GM18951 (cell line): ENCODE results near the gene NKRF.

Experiments used
- POLR2A ChIP-seq: IDR thresholded peaks from 4 replicates; pipeline ENCODE4 v1.6.1; 2011; ENCODE audit warnings: mild to moderate bottlenecking; ENCODE audit not compliant: insufficient read length, insufficient read depth; ENCODE audit errors: extremely low read depth
- in situ Hi-C: fragments of 300-500 bp; cut with MboI; formaldehyde crosslinking; loops from one replicate; pipeline ENCODE4 v1.12.0; 2022; ENCODE audit warnings: low sequenced_read_pairs, mixed read lengths, inconsistent platforms; ENCODE audit not compliant: unreplicated experiment

The NKRF gene

DNA sequence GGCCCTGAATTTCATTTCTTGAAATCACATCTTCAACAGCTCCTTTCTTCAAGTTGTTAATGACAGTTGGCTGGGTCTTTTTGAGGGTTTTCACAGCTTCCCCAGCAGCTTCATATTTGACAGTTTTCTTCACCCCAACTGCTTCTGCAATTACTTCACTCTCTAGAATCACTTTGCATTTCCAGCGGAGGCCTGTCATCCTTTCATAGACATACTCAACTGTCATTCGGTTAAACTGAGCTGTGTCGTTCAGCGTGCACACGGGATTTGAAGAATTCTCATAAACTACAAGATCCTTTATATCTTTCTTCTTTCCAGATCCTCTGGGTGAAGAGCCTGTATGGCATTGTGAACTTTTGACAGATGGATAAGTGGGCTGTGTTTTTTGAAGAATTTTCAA lies 16.4 kb downstream of the NKRF start:
- in situ Hi-C loops: no loop called here
- TF ChIP-seq POLR2A: no peak

GRCh38 chrX:119583431-119584059 lies 22.7 kb downstream of the NKRF start:
- in situ Hi-C loops: no loop called here
- TF ChIP-seq POLR2A: no peak

GRCh38 chrX:119579414-119579813 lies 26.8 kb downstream of the NKRF start:
- in situ Hi-C loops: no loop called here
- no peak for TF ChIP-seq POLR2A

GRCh38 chrX:119574394-119575266 lies 31.6 kb downstream of the NKRF start, which contains the start of gene UBE2A:
TSS of gene UBE2A (plus strand) at chrX:119574563. CDS start at chrX:119574712, 149 bp downstream.
- peak; percentile 92 for TF ChIP-seq POLR2A
- in situ Hi-C loops: no loop called here

DNA sequence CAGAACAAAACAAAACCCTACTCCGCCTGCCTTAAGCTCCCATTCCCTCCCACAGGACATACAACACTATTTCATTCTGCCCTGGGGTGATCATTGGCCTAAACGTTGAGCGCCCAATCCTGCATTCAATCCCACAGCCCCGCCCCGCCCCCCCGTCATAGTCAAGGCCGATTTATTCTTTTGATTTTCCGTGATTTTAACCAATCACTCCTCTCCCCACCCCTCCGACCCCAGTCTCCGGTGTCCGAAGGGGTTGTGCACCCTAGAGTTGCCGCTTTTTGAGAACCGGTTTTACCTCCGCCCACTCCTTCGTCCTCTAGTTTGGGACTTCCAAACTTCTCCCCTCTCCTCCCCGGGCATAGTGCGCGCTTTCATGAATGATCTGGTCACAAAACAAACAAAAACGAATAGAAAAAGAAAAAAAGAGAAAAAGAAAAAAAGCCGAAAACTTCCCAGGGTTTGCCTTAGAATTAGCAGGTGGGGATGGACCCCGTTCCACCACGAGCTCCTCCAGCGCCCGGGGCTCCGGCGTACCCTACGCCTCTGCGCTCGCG lies 32.3 kb downstream of the NKRF start:
- TF ChIP-seq POLR2A: no peak
- in situ Hi-C loops: no loop called here

- no peak for TF ChIP-seq POLR2A
- in situ Hi-C loops: no loop called here
Measured at GRCh38 chrX:119573222-119573621, 33.0 kb downstream of the NKRF start.

DNA sequence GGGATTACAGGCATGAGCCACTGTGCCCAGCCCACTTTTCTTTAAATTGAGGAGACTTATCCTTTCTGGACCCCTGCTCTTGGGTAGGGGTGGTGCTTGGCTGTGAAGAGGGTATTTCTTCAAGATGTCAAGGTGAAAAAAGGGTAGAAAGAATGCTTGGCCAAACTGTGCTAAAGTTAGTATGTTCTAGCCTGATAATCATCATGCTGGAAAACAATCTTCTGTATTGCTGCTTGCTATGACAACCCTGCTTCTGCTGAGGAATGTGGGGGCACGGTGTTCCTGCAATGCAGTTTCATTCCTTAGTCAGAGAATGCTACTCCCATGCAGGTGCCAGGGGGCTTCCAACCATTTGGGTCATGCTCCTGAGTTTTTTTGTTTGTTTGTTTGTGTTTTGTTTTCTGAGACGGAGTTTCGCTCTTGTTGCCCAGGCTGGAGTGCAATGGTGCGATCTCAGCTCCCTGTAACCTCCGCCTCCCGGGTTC lies 35.8 kb downstream of the NKRF start:
- no peak for TF ChIP-seq POLR2A
- in situ Hi-C loops: no loop called here

GRCh38 chrX:119565107-119565663 lies 41.0 kb downstream of the NKRF start, which contains the start of gene STEEP1:
TSS of gene STEEP1 (minus strand) at chrX:119565409. CDS start at chrX:119565355, 54 bp downstream.
- in situ Hi-C loops: no loop called here
- TF ChIP-seq POLR2A: peak; percentile 57

GRCh38 chrX:119552508-119552907 lies 53.7 kb downstream of the NKRF start:
- in situ Hi-C loops: no loop called here
- TF ChIP-seq POLR2A: no peak

DNA sequence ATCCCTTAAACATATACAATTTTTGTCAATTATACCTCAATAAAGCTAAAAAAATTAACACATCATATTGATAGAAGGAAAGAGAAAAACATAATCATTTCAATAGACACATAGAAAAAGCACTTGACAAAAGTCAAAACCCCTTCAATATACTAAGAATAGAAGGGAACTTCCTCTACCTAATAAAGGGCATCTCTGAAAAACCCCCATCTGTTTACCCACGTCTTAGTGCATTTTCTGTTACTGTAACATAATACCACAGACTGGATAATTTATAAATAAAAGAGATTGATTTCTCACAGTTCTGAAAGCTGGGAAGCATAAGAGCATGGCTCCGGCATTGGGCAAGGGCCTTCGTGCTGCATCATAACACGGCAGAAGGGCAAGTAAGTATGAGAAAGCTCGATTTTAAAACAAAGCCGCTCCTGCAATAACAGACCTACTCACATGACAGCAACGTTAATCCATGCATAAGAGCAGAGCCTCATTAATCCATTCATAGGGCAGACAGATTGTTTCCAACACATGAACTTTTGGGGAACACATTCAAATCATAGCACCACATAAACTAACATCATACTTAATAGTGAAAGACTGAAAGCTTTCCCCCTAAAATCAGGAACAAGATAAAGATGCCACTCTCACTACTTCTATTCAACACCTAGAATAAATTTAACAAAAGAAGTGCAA lies 56.8 kb downstream of the NKRF start:
- TF ChIP-seq POLR2A: no peak
- in situ Hi-C loops: no loop called here

- in situ Hi-C loops: no loop called here
- no peak for TF ChIP-seq POLR2A
Measured at GRCh38 chrX:119541188-119541587, 65.0 kb downstream of the NKRF start.

GRCh38 chrX:119539872-119540271 lies 66.4 kb downstream of the NKRF start:
- in situ Hi-C loops: no loop called here

More at GRCh38 chrX:119539872-119540271, 66.4 kb downstream of the NKRF start:
- no peak for TF ChIP-seq POLR2A
